HepG2 (cell line): Measurements from ENCODE around the gene MATK. TPM values are rescaled to one million over a fixed set of nuclear protein-coding genes. Genes with fewer than 3 reads are reported as not detected.

Source experiments
- ATF1 ChIP-seq: IDR thresholded peaks from 2 replicates; pipeline ENCODE4 v1.6.1; 2016; ENCODE audit warnings: mild to moderate bottlenecking, control low read depth
- FOXA1 ChIP-seq, 2 experiments: fragments of 450-650 bp in 1 of 2; sonication (generic) in 1 of 2; formaldehyde crosslinking in 1 of 2; IDR thresholded peaks; 2 replicates each; pipeline versions ENCODE4 v1.4.0 to v1.6.1; 2016 to 2020; ENCODE audit warnings: missing genetic modification reagents in 1 of 2
- GATAD2A ChIP-seq: IDR thresholded peaks from 2 replicates; pipeline ENCODE4 v1.6.1; 2016
- GFI1 ChIP-seq: sonication (generic); formaldehyde crosslinking; IDR thresholded peaks from 2 replicates; pipeline ENCODE4 v1.5.0; 2020; ENCODE audit warnings: missing genetic modification reagents, mild to moderate bottlenecking, borderline replicate concordance
- HMG20B ChIP-seq: conservative IDR thresholded peaks from 2 replicates; pipeline ENCODE4 v1.6.1; 2016; ENCODE audit warnings: missing genetic modification reagents, missing compliant biosample characterization
- KDM5B ChIP-seq: sonication (generic); formaldehyde crosslinking; IDR thresholded peaks from 2 replicates; pipeline ENCODE4 v1.4.0; 2020; ENCODE audit warnings: missing genetic modification reagents, mild to moderate bottlenecking, borderline replicate concordance
- KLF13 ChIP-seq: sonication (generic); formaldehyde crosslinking; IDR thresholded peaks from 2 replicates; pipeline ENCODE4 v1.4.0; 2020; ENCODE audit warnings: mild to moderate bottlenecking, missing genetic modification reagents
- MTA3 ChIP-seq: sonication (generic); formaldehyde crosslinking; IDR thresholded peaks from 2 replicates; pipeline ENCODE4 v1.4.0; 2020; ENCODE audit warnings: missing genetic modification reagents
- PCBP1 ChIP-seq: fragments of 200-400 bp; formaldehyde crosslinking; IDR thresholded peaks from 2 replicates; pipeline ENCODE4 v1.6.1; 2017; ENCODE audit warnings: mild to moderate bottlenecking, low read depth, low read length, borderline replicate concordance
- PITX1 ChIP-seq: sonication (generic); formaldehyde crosslinking; IDR thresholded peaks from 2 replicates; pipeline ENCODE4 v1.5.1; 2020; ENCODE audit warnings: mild to moderate bottlenecking, missing genetic modification reagents
- YEATS2 ChIP-seq: sonication (generic); formaldehyde crosslinking; IDR thresholded peaks from 2 replicates; pipeline ENCODE4 v1.4.0; 2020; ENCODE audit warnings: missing genetic modification reagents, borderline replicate concordance
- ZMYM4 ChIP-seq: sonication (generic); formaldehyde crosslinking; IDR thresholded peaks from 2 replicates; pipeline ENCODE4 v1.8.1; 2023; ENCODE audit warnings: mild to moderate bottlenecking, missing genetic modification reagents
- ZNF121 ChIP-seq: sonication (generic); formaldehyde crosslinking; IDR thresholded peaks from 2 replicates; pipeline ENCODE4 v1.5.0; 2020; ENCODE audit warnings: mild to moderate bottlenecking, missing genetic modification reagents
- ZNF17 ChIP-seq: sonication (generic); formaldehyde crosslinking; IDR thresholded peaks from 2 replicates; pipeline ENCODE4 v1.5.0; 2020; ENCODE audit warnings: mild to moderate bottlenecking, missing genetic modification reagents
- ZNF383 ChIP-seq: sonication (generic); formaldehyde crosslinking; IDR thresholded peaks from 2 replicates; pipeline ENCODE4 v1.4.0; 2020; ENCODE audit warnings: missing genetic modification reagents, mild to moderate bottlenecking, borderline replicate concordance
- ZNF564 ChIP-seq: sonication (generic); formaldehyde crosslinking; IDR thresholded peaks from 2 replicates; pipeline ENCODE4 v1.8.1; 2023; ENCODE audit warnings: mild to moderate bottlenecking, missing genetic modification reagents
- ZNF577 ChIP-seq: sonication (generic); formaldehyde crosslinking; IDR thresholded peaks from 2 replicates; pipeline ENCODE4 v1.4.0; 2020; ENCODE audit warnings: mild to moderate bottlenecking, low read depth, missing genetic modification reagents, borderline replicate concordance
- polyA plus RNA-seq, 8 experiments: library from polyadenylated mRNA; depleted of rRNA in 3 of 8; stranded (reverse) in 7 of 8; unstranded in 1 of 8; fragments of >200 nt; fragmentation: Illumina TruSeq in 4 of 8; extraction: Trizol in 4 of 8; gene quantifications; 2 replicates each; pipeline versions ENCODE4 v1.2.1 to v1.2.3, GENCODE V29; 2011 to 2016; ENCODE audit warnings: low read depth in 4 of 8, missing spikeins in 1 of 8, mixed read lengths in 1 of 8; ENCODE audit not compliant: insufficient read depth in 1 of 8
- total RNA-seq, 5 experiments: library from RNA; depleted of rRNA; stranded (reverse); fragments of >200 nt; fragmentation: Illumina TruSeq; extraction: Trizol; gene quantifications; 2 replicates each; pipeline ENCODE4 v1.2.3, GENCODE V29; 2016; ENCODE audit warnings: low read depth in 1 of 5
- TF ChIP-seq, protein P1 (sequence below): sonication (generic); formaldehyde crosslinking; IDR thresholded peaks from 2 replicates; pipeline ENCODE4 v1.4.0; 2020; ENCODE audit warnings: missing genetic modification reagents, borderline replicate concordance
- TF ChIP-seq, protein P2 (sequence below): IDR thresholded peaks from 2 replicates; pipeline ENCODE4 v1.6.1; 2016; ENCODE audit warnings: low read depth, control low read depth
- TF ChIP-seq, protein P3 (sequence below): sonication (generic); formaldehyde crosslinking; IDR thresholded peaks from 2 replicates; pipeline ENCODE4 v1.9.0; 2021; ENCODE audit warnings: missing genetic modification reagents, borderline replicate concordance
- TF ChIP-seq, protein P4 (sequence below): sonication (generic); formaldehyde crosslinking; IDR thresholded peaks from 2 replicates; pipeline ENCODE4 v1.4.0; 2020; ENCODE audit warnings: mild to moderate bottlenecking, missing genetic modification reagents
- TF ChIP-seq, protein P5 (sequence below): sonication (generic); formaldehyde crosslinking; IDR thresholded peaks from 2 replicates; pipeline ENCODE4 v1.4.0; 2020; ENCODE audit warnings: missing genetic modification reagents

Gene MATK
- total and polyA plus RNA-seq, 2 of the 13 experiments (the other 11 are each of a cell fraction or from before 2014, with no cell fraction given), result 0.09 TPM; not detected in 1

DNA sequence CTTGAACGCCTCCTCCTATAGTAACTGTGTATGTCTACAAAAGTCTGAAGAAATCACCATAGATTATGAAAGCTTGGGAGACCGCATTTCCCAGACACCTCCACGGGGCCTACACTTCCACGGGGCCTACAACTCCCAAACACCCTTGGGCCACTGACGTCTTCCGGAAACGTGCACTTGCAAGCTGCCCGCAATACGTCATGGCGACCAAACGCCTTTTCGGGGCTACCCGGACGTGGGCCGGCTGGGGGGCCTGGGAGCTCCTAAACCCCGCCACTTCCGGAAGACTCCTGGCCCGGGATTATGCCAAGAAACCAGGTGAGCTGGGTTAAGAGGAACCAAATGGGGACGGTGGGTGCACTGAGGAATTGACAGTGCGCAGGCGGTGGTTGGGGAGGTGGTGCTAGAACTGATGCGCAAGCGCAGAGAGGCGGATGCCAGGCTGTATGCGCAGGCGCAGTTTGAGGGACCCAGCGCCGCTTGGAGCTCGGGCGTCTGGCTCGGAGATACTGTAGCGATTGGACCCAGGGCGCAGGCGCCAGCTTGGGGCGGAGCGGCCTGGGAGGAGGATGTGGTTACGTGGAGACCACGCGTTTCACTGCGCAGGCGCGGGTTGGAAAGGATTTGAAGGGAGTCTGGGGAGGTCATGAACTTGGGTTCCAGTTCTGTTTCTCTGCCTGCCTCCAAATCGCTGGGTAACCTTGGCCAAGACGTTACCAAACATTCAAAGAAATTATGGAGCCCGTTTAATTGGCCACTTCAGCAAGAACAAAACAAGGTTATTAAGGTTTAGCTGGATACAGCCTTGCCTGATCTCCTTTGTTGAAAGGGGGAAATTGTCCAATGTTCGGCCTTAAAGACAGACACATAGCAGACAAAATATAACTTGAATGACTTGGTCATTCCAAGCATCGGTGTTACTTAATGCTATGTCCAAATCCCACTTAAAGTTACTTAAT, 23.4 kb downstream of the MATK start, which contains the start of gene MRPL54 (continued):
- TF ChIP-seq ZMYM4 (CRISPR knock-in tag) (no peak; the same call in 1 of the 2 replicates), ATF1 (peak; percentile 95), ZNF17 (CRISPR knock-in tag) (no peak), YEATS2 (CRISPR knock-in tag) (peak; percentile 49; the same call in 1 of the 2 replicates), ZNF577 (CRISPR knock-in tag) (no peak), ZNF383 (no peak), GATAD2A (peak; percentile 22; the same call in 1 of the 2 replicates), MTA3 (no peak), PITX1 (CRISPR knock-in tag) (peak; percentile 11; the same call in 1 of the 2 replicates), KDM5B (CRISPR knock-in tag) (peak; percentile 80; the same call in 1 of the 2 replicates), KLF13 (CRISPR knock-in tag) (no peak), HMG20B (CRISPR knock-in tag) (0 out of 2 replicates have a peak, but pooled peaks have one; percentile 17), FOXA1 (IDR thresholded peaks at IDR 0.05) (no peak), FOXA1 (CRISPR knock-in tag; IDR thresholded peaks at IDR 0.05) (no peak), ZNF121 (CRISPR knock-in tag) (no peak), GFI1 (no peak), ZNF564 (CRISPR knock-in tag) (no peak), PCBP1 (0 out of 2 replicates have a peak, but pooled peaks have one; percentile 33)
- TF ChIP-seq, protein P1, sequence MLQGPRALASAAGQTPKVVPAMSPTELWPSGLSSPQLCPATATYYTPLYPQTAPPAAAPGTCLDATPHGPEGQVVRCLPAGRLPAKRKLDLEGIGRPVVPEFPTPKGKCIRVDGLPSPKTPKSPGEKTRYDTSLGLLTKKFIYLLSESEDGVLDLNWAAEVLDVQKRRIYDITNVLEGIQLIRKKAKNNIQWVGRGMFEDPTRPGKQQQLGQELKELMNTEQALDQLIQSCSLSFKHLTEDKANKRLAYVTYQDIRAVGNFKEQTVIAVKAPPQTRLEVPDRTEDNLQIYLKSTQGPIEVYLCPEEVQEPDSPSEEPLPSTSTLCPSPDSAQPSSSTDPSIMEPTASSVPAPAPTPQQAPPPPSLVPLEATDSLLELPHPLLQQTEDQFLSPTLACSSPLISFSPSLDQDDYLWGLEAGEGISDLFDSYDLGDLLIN (CRISPR knock-in tag), result no peak
- TF ChIP-seq, protein P2, sequence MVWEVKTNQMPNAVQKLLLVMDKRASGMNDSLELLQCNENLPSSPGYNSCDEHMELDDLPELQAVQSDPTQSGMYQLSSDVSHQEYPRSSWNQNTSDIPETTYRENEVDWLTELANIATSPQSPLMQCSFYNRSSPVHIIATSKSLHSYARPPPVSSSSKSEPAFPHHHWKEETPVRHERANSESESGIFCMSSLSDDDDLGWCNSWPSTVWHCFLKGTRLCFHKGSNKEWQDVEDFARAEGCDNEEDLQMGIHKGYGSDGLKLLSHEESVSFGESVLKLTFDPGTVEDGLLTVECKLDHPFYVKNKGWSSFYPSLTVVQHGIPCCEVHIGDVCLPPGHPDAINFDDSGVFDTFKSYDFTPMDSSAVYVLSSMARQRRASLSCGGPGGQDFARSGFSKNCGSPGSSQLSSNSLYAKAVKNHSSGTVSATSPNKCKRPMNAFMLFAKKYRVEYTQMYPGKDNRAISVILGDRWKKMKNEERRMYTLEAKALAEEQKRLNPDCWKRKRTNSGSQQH, result 0 out of 2 replicates have a peak, but pooled peaks have one; percentile 71
- TF ChIP-seq, protein P3, sequence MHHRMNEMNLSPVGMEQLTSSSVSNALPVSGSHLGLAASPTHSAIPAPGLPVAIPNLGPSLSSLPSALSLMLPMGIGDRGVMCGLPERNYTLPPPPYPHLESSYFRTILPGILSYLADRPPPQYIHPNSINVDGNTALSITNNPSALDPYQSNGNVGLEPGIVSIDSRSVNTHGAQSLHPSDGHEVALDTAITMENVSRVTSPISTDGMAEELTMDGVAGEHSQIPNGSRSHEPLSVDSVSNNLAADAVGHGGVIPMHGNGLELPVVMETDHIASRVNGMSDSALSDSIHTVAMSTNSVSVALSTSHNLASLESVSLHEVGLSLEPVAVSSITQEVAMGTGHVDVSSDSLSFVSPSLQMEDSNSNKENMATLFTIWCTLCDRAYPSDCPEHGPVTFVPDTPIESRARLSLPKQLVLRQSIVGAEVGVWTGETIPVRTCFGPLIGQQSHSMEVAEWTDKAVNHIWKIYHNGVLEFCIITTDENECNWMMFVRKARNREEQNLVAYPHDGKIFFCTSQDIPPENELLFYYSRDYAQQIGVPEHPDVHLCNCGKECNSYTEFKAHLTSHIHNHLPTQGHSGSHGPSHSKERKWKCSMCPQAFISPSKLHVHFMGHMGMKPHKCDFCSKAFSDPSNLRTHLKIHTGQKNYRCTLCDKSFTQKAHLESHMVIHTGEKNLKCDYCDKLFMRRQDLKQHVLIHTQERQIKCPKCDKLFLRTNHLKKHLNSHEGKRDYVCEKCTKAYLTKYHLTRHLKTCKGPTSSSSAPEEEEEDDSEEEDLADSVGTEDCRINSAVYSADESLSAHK, result 0 out of 2 replicates have a peak, but pooled peaks have one; percentile 45
- TF ChIP-seq, protein P4, sequence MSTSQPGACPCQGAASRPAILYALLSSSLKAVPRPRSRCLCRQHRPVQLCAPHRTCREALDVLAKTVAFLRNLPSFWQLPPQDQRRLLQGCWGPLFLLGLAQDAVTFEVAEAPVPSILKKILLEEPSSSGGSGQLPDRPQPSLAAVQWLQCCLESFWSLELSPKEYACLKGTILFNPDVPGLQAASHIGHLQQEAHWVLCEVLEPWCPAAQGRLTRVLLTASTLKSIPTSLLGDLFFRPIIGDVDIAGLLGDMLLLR (CRISPR knock-in tag), result no peak
- TF ChIP-seq, protein P5, sequence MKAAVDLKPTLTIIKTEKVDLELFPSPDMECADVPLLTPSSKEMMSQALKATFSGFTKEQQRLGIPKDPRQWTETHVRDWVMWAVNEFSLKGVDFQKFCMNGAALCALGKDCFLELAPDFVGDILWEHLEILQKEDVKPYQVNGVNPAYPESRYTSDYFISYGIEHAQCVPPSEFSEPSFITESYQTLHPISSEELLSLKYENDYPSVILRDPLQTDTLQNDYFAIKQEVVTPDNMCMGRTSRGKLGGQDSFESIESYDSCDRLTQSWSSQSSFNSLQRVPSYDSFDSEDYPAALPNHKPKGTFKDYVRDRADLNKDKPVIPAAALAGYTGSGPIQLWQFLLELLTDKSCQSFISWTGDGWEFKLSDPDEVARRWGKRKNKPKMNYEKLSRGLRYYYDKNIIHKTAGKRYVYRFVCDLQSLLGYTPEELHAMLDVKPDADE (CRISPR knock-in tag), result no peak
